Ramos (cell line): ENCODE results near the gene CELSR3.

ENCODE experiments used
- in situ Hi-C: fragments of 300-500 bp; cut with MboI; formaldehyde crosslinking; loops from one replicate; pipeline ENCODE4 v1.14.3; 2022; ENCODE audit warnings: low sequenced_read_pairs; ENCODE audit not compliant: unreplicated experiment

CELSR3 gene

DNA sequence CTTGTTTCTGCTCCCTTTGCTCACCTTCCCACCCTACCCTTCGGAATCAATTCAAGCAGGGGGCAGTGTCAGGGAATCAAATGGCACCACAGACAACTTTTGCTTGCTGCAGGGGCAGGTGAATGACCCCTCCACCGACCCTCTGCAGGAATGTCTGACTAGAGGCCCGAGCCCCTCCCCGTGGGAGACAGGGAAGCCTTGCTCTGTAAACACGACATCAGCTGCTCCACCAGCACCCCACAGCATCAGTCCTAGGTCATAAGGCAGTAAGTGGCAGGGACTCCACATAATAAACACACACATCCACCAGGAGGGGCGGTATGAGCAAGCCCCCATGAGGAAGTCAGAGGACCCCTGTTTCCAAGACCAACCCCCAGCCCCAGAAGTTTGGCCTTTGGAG lies 25.4 kb downstream of the CELSR3 start:
- in situ Hi-C loops = loop anchor here (10.0 kb wide), 1 partner anchor 173 kb away; a partner anchor contains a TSS

DNA sequence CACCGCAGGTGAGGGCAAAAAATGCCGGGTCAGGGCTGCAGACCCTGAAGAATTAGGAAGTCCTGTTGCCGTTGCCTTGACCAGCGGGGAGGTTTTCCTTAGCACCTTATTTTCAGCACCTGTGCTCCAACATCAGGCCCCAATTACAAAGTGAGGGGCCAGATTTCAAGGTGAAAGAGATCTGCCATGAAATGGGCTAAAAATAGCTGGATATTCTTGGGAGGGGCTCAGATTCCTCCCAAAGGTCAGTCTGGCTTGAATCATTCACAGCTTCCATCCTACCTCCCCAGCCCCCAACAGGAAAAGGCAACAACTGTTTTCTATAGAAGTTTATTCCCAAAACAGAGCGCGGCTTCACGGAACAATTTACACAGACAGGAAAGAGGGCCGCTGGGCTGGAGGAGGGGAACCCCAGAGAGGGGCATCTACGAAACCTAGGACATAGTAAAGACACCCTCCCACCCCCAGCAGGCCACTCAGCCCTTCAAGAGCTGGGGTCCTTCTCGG lies 26.5 kb downstream of the CELSR3 start:
- in situ Hi-C loops = loop anchor here (10.0 kb wide), 1 partner anchor 171 kb away; a partner anchor contains a TSS

GRCh38 chr3:48635222-48636021 lies 27.3 kb downstream of the CELSR3 start, which contains the start of gene SLC26A6:
SLC26A6 (minus strand) TSS chr3:48635461; CDS start chr3:48635393, 68 bp downstream.
- in situ Hi-C loops = loop anchor here (10.0 kb wide), 1 partner anchor 171 kb away; a partner anchor contains a TSS

DNA sequence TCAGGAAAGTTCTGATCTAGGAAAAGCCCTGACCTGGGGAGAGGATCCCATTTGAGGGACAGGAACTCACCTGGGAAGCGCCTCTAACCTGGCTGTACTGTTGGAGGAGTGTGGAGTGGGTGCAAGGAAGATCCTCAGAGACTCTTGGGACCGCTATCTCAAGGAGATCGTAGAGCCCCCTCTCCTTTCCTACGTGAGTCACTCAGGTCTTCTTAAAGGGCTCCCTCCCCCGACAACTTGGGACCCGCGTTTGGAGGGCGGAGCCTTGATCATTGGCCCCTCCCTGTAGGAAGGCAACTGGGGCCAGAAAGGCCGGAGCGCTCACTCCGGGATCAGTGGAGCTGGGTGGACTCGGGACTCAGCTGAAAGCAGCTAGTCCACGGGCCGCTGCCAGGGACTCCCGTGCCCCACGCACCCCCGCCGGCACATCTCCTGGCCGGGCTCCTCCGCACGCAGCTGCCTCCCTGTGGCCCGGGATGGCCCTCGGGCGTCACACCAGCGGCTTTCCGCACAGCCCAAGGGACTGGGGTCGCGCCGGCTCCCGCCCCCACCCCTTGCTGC lies 27.9 kb downstream of the CELSR3 start:
- in situ Hi-C loops = loop anchor here (10.0 kb wide), 1 partner anchor 170 kb away; a partner anchor contains a TSS

- in situ Hi-C loops = loop anchor here (10.0 kb wide), 1 partner anchor 169 kb away; a partner anchor contains a TSS
Measured at GRCh38 chr3:48633743-48634142, 28.9 kb downstream of the CELSR3 start.

- in situ Hi-C loops = loop anchor here (10.0 kb wide), 1 partner anchor 168 kb away; a partner anchor contains a TSS
Measured at GRCh38 chr3:48633256-48633655, 29.4 kb downstream of the CELSR3 start.

DNA sequence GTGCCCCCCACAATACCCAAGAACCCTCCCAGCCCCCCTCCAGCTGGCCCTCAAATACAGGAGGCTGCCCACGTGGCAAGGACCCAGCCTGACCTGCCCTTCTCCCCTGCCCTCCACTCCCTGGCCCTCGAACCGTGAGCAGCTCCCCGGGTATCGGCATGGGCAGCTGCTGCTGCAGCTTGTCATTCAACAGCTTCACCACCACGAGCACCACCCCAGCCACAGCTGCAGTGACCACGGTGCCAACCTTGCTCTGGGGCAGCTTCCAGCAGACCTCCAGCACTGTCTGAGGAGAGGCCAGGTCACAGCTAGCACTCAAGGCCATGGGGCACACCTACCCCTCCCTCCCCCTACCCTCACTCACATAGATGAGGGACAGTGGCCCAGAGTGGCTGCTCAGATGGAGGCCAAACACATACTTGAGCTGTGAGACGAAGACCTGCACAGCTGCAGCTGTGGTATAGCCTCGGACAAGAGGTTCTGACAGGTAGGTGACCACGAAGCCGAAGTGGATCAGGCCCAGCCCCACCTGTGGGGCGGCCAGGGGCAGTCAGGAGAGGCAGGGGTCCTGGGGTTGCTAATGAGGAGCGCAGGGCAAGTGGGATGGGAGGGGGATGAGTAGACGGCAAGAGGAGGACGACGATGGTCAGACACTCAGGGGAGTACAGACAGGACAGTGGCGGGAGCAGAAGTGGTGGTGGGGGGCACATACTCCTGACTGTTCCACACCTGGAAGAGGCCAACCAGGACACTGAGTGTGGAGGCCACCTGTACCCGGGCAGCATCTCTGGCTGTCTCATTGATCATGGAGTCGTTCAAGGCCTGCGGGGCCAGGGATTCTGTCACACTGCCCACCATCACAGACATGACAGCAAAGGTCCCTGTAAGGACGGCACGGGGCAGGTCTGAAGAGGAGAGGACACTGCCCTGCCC lies 30.9 kb downstream of the CELSR3 start:
- in situ Hi-C loops = loop anchor here (10.0 kb wide), 1 partner anchor 167 kb away; a partner anchor contains a TSS

- in situ Hi-C loops = loop anchor here (10.0 kb wide), 1 partner anchor 166 kb away; a partner anchor contains a TSS
Measured at GRCh38 chr3:48630833-48631232, 31.9 kb downstream of the CELSR3 start.

- in situ Hi-C loops = loop anchor here (10.0 kb wide), 1 partner anchor 166 kb away; a partner anchor contains a TSS
Measured at GRCh38 chr3:48630407-48630806, 32.3 kb downstream of the CELSR3 start.

DNA sequence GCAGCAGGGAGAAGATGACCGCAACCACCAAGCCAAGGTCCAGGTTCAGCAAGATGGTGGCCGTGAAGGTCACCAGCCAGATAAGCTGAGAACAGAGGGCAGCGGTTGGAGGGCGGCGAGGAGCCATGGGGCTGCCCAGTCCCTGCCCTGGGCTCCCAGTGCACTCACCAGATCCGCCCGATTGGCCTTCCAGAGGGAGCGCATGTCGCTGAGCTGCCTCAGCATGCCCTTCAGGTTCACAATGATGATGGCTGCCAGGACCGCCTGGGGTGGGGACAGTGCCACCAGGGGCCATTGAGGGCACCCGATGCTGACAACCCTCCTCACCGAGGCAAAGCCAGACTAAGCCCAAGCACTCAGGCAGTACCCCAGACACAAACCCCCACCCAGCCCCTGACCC lies 32.8 kb downstream of the CELSR3 start:
- in situ Hi-C loops = loop anchor here (10.0 kb wide), 1 partner anchor 165 kb away; a partner anchor contains a TSS

GRCh38 chr3:48628277-48629017 lies 34.2 kb downstream of the CELSR3 start:
- in situ Hi-C loops = no loop called here

DNA sequence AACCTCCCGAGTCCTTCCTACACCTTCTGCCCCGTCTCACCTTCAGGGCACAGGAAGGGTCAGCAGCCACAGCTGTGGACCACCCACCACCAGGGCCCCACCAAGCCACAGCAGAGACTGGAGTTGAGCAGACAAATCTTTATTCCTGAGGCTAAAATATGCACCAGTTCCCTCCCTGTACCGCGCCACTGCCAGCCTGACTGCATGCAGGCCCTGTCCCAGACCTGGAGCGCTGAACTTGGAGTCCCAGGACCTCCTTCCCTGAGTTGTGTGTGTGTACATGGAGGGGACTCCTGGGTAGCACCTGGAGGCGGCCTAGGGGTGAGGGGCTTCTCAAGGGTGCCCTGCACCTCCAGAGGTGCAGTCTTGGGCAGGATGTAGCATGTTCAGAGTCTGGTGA lies 37.1 kb downstream of the CELSR3 start:
- in situ Hi-C loops = no loop called here

DNA sequence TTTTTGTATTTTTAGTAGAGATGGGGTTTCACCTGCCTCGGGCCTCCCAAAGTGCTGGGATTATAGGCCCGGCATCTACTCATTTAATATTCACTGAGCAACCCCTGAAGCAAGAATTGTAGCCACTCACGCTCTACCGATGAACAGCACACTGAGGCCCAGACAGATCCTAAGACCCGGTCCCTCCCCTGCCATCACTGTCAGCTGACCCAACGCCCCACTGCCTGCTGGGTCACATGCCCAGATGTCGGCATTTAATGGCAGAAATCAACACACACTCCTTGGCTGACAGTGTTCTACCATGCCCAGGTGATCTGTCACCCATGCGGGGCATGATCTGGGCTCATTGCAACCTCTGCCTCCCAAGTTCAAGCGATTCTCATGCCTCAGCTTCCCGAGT lies 37.9 kb downstream of the CELSR3 start:
- in situ Hi-C loops = no loop called here

- in situ Hi-C loops = no loop called here
Measured at GRCh38 chr3:48623851-48624547, 38.7 kb downstream of the CELSR3 start.

DNA sequence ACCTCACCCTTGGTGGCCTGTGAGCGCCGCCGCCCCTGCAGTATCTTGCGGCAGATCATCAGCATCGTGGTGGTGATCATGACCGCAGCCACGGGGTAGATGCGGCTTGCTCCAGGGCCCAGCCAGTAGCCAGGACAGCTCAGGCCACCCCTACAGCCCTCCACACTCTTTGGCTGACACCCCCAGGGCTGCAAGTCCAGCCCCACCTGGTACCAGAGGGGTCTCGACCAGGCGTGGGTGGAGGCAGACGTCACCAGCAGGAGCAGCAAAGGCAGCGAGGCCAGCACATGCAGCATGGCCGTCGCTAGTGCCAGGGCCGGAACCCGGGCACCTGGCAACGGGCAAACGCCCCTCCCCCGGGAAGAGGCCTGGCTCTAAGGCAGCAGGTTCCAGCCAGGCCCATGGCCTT lies 41.2 kb downstream of the CELSR3 start, which contains the start of gene TMEM89:
TMEM89 (minus strand) TSS at position 309 of the 409 bp plus-strand sequence; CDS start at position 296, 13 bp downstream.
- in situ Hi-C loops = no loop called here

DNA sequence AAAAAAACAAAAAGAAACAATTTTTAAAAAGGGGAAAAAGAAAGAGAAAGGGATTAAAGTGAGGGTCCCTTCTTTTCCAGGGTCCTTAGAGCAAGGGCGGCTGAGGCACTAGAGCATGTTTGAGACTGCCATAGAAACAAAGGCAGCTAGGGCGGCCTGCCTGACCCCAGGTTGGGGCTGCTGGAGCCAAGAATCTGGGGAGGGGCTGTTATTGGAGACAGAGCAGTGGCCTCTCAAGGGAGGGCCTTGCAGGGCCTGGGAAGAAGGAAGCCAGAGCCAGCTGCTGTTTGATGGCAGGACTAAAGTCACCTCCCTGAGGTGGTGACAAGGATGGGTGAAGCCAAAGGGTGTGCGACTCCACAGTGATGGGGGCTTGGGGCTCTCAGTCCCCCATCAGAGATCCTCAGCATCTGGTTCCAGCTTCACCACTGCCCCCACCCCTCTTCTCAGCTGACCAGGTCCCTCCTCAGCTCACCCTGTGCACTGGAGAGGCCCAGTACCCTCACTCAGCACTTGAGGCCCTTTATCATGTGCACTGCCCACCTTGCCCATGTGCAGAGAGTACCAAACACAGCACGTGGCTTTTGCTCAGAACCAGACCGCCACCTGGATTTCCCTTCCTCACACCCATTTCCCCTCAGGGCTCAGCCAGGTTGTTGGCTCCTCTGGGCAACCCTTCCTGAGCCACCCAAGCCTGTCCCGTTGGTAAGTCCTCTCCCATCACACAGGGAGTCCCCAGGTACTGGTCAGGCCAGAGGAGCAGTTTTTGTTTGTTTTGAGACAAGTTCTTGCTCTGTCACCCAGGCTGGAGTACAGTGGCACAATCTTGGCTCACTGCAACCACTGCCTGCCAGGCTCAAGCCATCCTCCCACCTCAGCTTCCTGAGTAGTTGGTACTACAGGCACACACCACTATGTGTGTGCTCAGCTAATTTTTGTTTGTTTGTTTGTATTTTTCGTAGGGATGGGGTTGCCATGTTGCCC lies 42.9 kb downstream of the CELSR3 start:
- in situ Hi-C loops = no loop called here

DNA sequence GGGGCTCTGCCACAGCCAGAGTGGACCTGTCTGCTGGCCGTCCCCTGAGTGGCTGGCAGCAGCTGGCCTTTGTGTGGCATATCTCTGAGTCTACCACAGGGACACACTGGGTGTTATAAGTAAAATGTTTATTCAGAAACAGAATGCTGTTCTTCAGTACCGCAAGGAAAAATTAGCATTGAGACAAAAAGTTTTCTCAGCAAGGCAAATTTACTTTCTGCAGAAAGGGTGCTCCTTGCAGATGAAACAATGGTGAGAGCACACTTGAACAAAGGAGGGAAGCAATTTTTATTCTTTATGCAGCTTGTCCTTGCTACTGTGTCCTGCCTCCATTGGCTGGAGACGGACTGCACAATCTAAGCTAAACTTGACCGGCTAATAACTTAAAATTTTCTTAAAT lies 45.1 kb downstream of the CELSR3 start:
- in situ Hi-C loops = no loop called here
